Measurements from ENCODE around the gene PAH.

Gene PAH

GRCh38 chr12:102911320-102911719 is 5.7 kb downstream of the PAH start:
- no peak for ATAC-seq
- TF ChIP-seq ARNTL (CRISPR knock-in tag; IDR thresholded peaks at IDR 0.05; ENCODE audit: borderline replicate concordance, low read depth) (no peak), ZNF565 (CRISPR knock-in tag; conservative IDR thresholded peaks at IDR 0.05; ENCODE audit: low read depth) (no peak), ZC3H10 (CRISPR knock-in tag; IDR thresholded peaks at IDR 0.05) (no peak), GLIS3 (CRISPR knock-in tag; IDR thresholded peaks at IDR 0.05) (no peak), PATZ1 (CRISPR knock-in tag; IDR thresholded peaks at IDR 0.05; ENCODE audit: borderline replicate concordance) (no peak), ZFP3 (CRISPR knock-in tag; IDR thresholded peaks at IDR 0.05) (no peak), POU6F1 (CRISPR knock-in tag; IDR thresholded peaks at IDR 0.05; ENCODE audit: borderline replicate concordance, low read depth) (no peak), SNAI2 (CRISPR knock-in tag; IDR thresholded peaks at IDR 0.05) (no peak), CSDC2 (CRISPR knock-in tag; IDR thresholded peaks at IDR 0.05) (no peak), OSR1 (CRISPR knock-in tag; IDR thresholded peaks at IDR 0.05) (no peak), ZFP30 (CRISPR knock-in tag; IDR thresholded peaks at IDR 0.05) (no peak), TOX (CRISPR knock-in tag; IDR thresholded peaks at IDR 0.05; ENCODE audit: borderline replicate concordance) (no peak)
- TF ChIP-seq, protein P1, sequence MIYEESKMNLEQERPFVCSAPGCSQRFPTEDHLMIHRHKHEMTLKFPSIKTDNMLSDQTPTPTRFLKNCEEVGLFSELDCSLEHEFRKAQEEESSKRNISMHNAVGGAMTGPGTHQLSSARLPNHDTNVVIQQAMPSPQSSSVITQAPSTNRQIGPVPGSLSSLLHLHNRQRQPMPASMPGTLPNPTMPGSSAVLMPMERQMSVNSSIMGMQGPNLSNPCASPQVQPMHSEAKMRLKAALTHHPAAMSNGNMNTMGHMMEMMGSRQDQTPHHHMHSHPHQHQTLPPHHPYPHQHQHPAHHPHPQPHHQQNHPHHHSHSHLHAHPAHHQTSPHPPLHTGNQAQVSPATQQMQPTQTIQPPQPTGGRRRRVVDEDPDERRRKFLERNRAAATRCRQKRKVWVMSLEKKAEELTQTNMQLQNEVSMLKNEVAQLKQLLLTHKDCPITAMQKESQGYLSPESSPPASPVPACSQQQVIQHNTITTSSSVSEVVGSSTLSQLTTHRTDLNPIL (CRISPR knock-in tag; IDR thresholded peaks at IDR 0.05; ENCODE audit: low read depth) = no peak
- TF ChIP-seq, protein P2, sequence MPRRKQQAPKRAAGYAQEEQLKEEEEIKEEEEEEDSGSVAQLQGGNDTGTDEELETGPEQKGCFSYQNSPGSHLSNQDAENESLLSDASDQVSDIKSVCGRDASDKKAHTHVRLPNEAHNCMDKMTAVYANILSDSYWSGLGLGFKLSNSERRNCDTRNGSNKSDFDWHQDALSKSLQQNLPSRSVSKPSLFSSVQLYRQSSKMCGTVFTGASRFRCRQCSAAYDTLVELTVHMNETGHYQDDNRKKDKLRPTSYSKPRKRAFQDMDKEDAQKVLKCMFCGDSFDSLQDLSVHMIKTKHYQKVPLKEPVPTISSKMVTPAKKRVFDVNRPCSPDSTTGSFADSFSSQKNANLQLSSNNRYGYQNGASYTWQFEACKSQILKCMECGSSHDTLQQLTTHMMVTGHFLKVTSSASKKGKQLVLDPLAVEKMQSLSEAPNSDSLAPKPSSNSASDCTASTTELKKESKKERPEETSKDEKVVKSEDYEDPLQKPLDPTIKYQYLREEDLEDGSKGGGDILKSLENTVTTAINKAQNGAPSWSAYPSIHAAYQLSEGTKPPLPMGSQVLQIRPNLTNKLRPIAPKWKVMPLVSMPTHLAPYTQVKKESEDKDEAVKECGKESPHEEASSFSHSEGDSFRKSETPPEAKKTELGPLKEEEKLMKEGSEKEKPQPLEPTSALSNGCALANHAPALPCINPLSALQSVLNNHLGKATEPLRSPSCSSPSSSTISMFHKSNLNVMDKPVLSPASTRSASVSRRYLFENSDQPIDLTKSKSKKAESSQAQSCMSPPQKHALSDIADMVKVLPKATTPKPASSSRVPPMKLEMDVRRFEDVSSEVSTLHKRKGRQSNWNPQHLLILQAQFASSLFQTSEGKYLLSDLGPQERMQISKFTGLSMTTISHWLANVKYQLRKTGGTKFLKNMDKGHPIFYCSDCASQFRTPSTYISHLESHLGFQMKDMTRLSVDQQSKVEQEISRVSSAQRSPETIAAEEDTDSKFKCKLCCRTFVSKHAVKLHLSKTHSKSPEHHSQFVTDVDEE (CRISPR knock-in tag; IDR thresholded peaks at IDR 0.05) = no peak
- TF ChIP-seq, protein P3, sequence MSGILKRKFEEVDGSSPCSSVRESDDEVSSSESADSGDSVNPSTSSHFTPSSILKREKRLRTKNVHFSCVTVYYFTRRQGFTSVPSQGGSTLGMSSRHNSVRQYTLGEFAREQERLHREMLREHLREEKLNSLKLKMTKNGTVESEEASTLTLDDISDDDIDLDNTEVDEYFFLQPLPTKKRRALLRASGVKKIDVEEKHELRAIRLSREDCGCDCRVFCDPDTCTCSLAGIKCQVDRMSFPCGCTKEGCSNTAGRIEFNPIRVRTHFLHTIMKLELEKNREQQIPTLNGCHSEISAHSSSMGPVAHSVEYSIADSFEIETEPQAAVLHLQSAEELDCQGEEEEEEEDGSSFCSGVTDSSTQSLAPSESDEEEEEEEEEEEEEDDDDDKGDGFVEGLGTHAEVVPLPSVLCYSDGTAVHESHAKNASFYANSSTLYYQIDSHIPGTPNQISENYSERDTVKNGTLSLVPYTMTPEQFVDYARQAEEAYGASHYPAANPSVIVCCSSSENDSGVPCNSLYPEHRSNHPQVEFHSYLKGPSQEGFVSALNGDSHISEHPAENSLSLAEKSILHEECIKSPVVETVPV (CRISPR knock-in tag; IDR thresholded peaks at IDR 0.05) = no peak

DNA sequence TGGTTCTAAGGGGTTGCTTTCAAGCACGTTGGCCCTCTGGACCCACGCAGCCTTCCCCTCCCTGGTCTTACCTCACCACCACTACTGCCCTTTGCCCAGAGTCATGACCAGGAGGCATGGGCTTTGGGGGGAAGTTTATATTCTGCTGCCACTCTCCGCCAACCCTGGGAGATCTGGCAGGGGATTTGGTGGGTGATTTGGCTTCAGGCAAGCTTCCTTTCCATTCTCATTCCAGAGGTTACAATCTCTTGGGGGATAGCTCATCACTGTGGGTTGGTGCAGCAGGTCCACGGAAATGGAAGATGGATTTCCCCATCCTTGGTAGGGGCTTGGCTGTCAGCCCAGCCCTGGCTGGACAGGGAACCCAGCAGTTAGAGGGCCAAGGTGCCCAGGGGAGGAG is 6.3 kb downstream of the PAH start:
- TF ChIP-seq OSR1 (CRISPR knock-in tag; IDR thresholded peaks at IDR 0.05) (no peak), RARB (CRISPR knock-in tag; IDR thresholded peaks at IDR 0.05) (no peak), ZC3H10 (CRISPR knock-in tag; IDR thresholded peaks at IDR 0.05) (no peak), CSDC2 (CRISPR knock-in tag; IDR thresholded peaks at IDR 0.05) (no peak), ZNF8 (CRISPR knock-in tag; IDR thresholded peaks at IDR 0.05) (no peak), ZFP3 (CRISPR knock-in tag; IDR thresholded peaks at IDR 0.05) (no peak), PATZ1 (CRISPR knock-in tag; IDR thresholded peaks at IDR 0.05; ENCODE audit: borderline replicate concordance) (no peak), TCF4 (CRISPR knock-in tag; IDR thresholded peaks at IDR 0.05; ENCODE audit: borderline replicate concordance) (no peak), ESRRG (CRISPR knock-in tag; IDR thresholded peaks at IDR 0.05) (no peak)
- TF ChIP-seq, protein P2 (CRISPR knock-in tag; IDR thresholded peaks at IDR 0.05) = no peak
- TF ChIP-seq, protein P1 (CRISPR knock-in tag; IDR thresholded peaks at IDR 0.05; ENCODE audit: low read depth) = no peak
- ATAC-seq = no peak
